Measurements from ENCODE around the gene SLC11A1.

- TF ChIP-seq CTCF (IDR thresholded peaks at IDR 0.05; ENCODE audit: insufficient read depth, low read depth, low read length) (no peak), EZH2 (IDR thresholded peaks at IDR 0.05; ENCODE audit: insufficient read depth, low read length) (no peak)
Measured at GRCh38 chr2:218427741-218428140, 45.7 kb downstream of the SLC11A1 start.

All from astrocyte (in vitro differentiated cells and primary cell).